K562 (cell line): ENCODE data around the gene RSF1. TPM values are rescaled to one million over a fixed set of nuclear protein-coding genes. Genes with fewer than 3 reads are reported as not detected.
A peak's percentile ranks its signal among the peaks of the same experiment; 100 is the strongest.

Source experiments
- CHCHD3 ChIP-seq: fragments of 250-450 bp; sonication (Bioruptor Pico); IDR thresholded peaks from 2 replicates; pipeline ENCODE4 v2.1.2; 2022; ENCODE audit warnings: mild to moderate bottlenecking
- FIP1L1 ChIP-seq: fragments of 200-400 bp; formaldehyde crosslinking; IDR thresholded peaks from 2 replicates; pipeline ENCODE4 v1.6.1; 2018; ENCODE audit warnings: mild to moderate bottlenecking, low read depth, low read length; ENCODE audit not compliant: poor library complexity, severe bottlenecking
- GTF2E2 ChIP-seq: fragments of 200-800 bp; sonication (Bioruptor generic); IDR thresholded peaks from 2 replicates; pipeline ENCODE4 v1.6.1; 2016; ENCODE audit warnings: missing genetic modification characterization, missing compliant biosample characterization
- HDAC8 ChIP-seq: fragments of 450-650 bp; IDR thresholded peaks from 2 replicates; pipeline ENCODE4 v1.6.1; 2016; ENCODE audit warnings: mild to moderate bottlenecking, missing genetic modification characterization, moderate library complexity, missing compliant biosample characterization
- MECOM ChIP-seq: fragments of 250-450 bp; sonication (Bioruptor Pico); IDR thresholded peaks from 2 replicates; pipeline ENCODE4 v1.8.0; 2022; ENCODE audit warnings: inconsistent platforms
- NR2C1 ChIP-seq, 2 experiments: fragments of 450-650 bp; IDR thresholded peaks; 2 replicates each; pipeline ENCODE4 v1.6.1; 2017; ENCODE audit warnings: mild to moderate bottlenecking in 2 of 2, antibody characterized with exemption in 1 of 2, inconsistent platforms in 1 of 2, missing compliant biosample characterization in 1 of 2, missing genetic modification characterization in 1 of 2
- PHTF2 ChIP-seq: fragments of 250-450 bp; sonication (Bioruptor Pico); IDR thresholded peaks from 2 replicates; pipeline ENCODE4 v1.5.0; 2021; ENCODE audit warnings: mild to moderate bottlenecking
- PTTG1 ChIP-seq: fragments of 450-650 bp; IDR thresholded peaks from 2 replicates; pipeline ENCODE4 v1.6.1; 2016; ENCODE audit warnings: low read depth, mild to moderate bottlenecking, missing genetic modification characterization, missing compliant biosample characterization
- SMAD3 ChIP-seq: fragments of 450-650 bp; formaldehyde crosslinking; conservative IDR thresholded peaks from 2 replicates; pipeline ENCODE4 v1.4.0; 2020; ENCODE audit warnings: mild to moderate bottlenecking
- TCFL5 ChIP-seq: fragments of 250-450 bp; sonication (Bioruptor Pico); conservative IDR thresholded peaks from 2 replicates; pipeline ENCODE4 v1.6.1; 2021; ENCODE audit warnings: mild to moderate bottlenecking, moderate library complexity, matching md5 sums
- TEAD2 ChIP-seq: fragments of 450-650 bp; IDR thresholded peaks from 2 replicates; pipeline ENCODE4 v1.6.1; 2016; ENCODE audit warnings: missing genetic modification characterization, control low read depth, missing compliant biosample characterization
- TGIF2 ChIP-seq: sonication (generic); formaldehyde crosslinking; IDR thresholded peaks from 2 replicates; pipeline ENCODE4 v1.8.1; 2022; ENCODE audit warnings: mild to moderate bottlenecking, missing genetic modification reagents, moderate library complexity
- ZFP1 ChIP-seq: fragments of 450-650 bp; formaldehyde crosslinking; IDR thresholded peaks from 2 replicates; pipeline ENCODE4 v1.4.0; 2020; ENCODE audit warnings: mild to moderate bottlenecking, mixed read lengths
- ZNF140 ChIP-seq: fragments of 250-450 bp; sonication (Bioruptor Pico); IDR thresholded peaks from 2 replicates; pipeline ENCODE4 v1.8.0; 2021; ENCODE audit warnings: moderate library complexity, mild to moderate bottlenecking, inconsistent platforms
- ZNF146 ChIP-seq: IDR thresholded peaks from one replicate; pipeline ENCODE4 v1.6.1; 2018; ENCODE audit warnings: missing compliant biosample characterization; ENCODE audit not compliant: unreplicated experiment
- ZNF212 ChIP-seq: fragments of 450-650 bp; formaldehyde crosslinking; IDR thresholded peaks from 2 replicates; pipeline ENCODE4 v1.4.0; 2020; ENCODE audit warnings: mild to moderate bottlenecking
- ZNF311 ChIP-seq: fragments of 250-450 bp; sonication (Bioruptor Pico); IDR thresholded peaks from 2 replicates; pipeline ENCODE4 v1.4.0; 2020; ENCODE audit warnings: mild to moderate bottlenecking, moderate library complexity
- ZNF644 ChIP-seq: fragments of 200-800 bp; sonication (Bioruptor generic); IDR thresholded peaks from 2 replicates; pipeline ENCODE4 v1.6.1; 2016; ENCODE audit warnings: low read depth, missing genetic modification characterization, missing compliant biosample characterization
- ZNF79 ChIP-seq: fragments of 250-450 bp; sonication (Bioruptor Pico); IDR thresholded peaks from 2 replicates; pipeline ENCODE4 v1.4.0; 2020; ENCODE audit warnings: low read depth, mild to moderate bottlenecking, moderate library complexity
- polyA plus RNA-seq, 8 experiments: library from polyadenylated mRNA; depleted of rRNA in 4 of 8; stranded (reverse) in 5 of 8; unstranded in 3 of 8; fragments of >200 nt; fragmentation: Nextera tagmentation in 2 of 8; fragmentation: Illumina TruSeq in 1 of 8; extraction: Ambion mirVana in 2 of 8; extraction: Trizol in 1 of 8; gene quantifications; 2 replicates each; pipeline versions ENCODE4 v1.2.1 to v1.2.3, GENCODE V29; 2011 to 2014; ENCODE audit warnings: inconsistent platforms in 1 of 8, missing spikeins in 1 of 8
- total RNA-seq, 7 experiments: library from RNA; depleted of rRNA in 6 of 7; stranded (reverse); fragments of >200 nt in 6 of 7; fragmentation: Illumina TruSeq in 2 of 7; extraction: Trizol in 2 of 7; gene quantifications; 2 replicates each; pipeline versions ENCODE4 v1.2.1 to v1.2.3, GENCODE V29; 2011 to 2021; ENCODE audit warnings: low replicate concordance in 1 of 7
- TF ChIP-seq, protein P1 (sequence below): fragments of 250-450 bp; sonication (Bioruptor Pico); IDR thresholded peaks from 2 replicates; pipeline ENCODE4 v1.5.0; 2020; ENCODE audit warnings: mild to moderate bottlenecking
- TF ChIP-seq, protein P2 (sequence below): fragments of 250-450 bp; sonication (Bioruptor Pico); IDR thresholded peaks from 2 replicates; pipeline ENCODE4 v1.4.0; 2020
- TF ChIP-seq, protein P3 (sequence below): sonication (generic); formaldehyde crosslinking; IDR thresholded peaks from 2 replicates; pipeline ENCODE4 v1.8.1; 2023; ENCODE audit warnings: mild to moderate bottlenecking, missing genetic modification reagents, moderate library complexity
- TF ChIP-seq, protein P4 (sequence below), 2 experiments: IDR thresholded peaks in 1 of 2; conservative IDR thresholded peaks in 1 of 2; 2 replicates each; pipeline ENCODE4 v1.6.1; 2016; ENCODE audit warnings: low read depth in 2 of 2, mild to moderate bottlenecking in 1 of 2, missing compliant biosample characterization in 1 of 2, missing genetic modification characterization in 1 of 2, moderate library complexity in 1 of 2

The RSF1 gene
- total and polyA plus RNA-seq, 9 of the 15 experiments (the other 6 are each of a cell fraction or from before 2014, with no cell fraction given) = 9.7 to 63.6 (median 42.8) TPM

DNA sequence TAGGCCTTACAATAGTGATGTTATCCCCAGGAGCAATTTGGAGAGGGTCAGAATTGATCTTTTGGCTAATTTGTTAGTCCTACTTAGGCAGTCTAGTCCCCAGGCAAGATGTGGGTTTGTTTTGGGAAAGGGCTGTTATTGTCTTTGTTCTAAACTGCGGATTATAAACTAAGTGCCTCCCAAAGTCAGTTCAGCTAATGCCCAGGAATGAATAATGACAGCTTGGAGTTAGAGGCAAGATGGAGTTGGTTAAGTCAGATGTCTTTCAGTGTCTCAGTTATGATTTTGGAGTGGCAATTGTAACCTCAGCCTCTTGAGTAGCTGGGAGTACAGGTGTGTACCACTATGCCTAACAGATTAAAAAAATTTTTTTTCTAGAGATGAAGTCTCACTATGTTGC is 175.6 kb downstream of the RSF1 start (continued):
- TF ChIP-seq ZFP1 (CRISPR knock-in tag) (peak; percentile 73), TGIF2 (CRISPR knock-in tag) (no peak), PHTF2 (CRISPR knock-in tag) (no peak), ZNF212 (CRISPR knock-in tag) (0 out of 2 replicates have a peak, but pooled peaks have one; percentile 46), SMAD3 (CRISPR knock-in tag) (peak; percentile 83; the same call in 1 of the 2 replicates), TCFL5 (CRISPR knock-in tag) (peak; percentile 67; the same call in 1 of the 2 replicates), FIP1L1 (no peak), ZNF79 (CRISPR knock-in tag) (peak; percentile 82), PTTG1 (tag) (peak; percentile 88), GTF2E2 (no peak), MECOM (CRISPR knock-in tag) (peak; percentile 61; the same call in 1 of the 2 replicates), ZNF146 (CRISPR knock-in tag) (no peak), TEAD2 (tag) (peak; percentile 86), CHCHD3 (CRISPR knock-in tag) (no peak), ZNF311 (CRISPR knock-in tag) (peak; percentile 96), ZNF140 (no peak), NR2C1 (IDR thresholded peaks at IDR 0.05) (no peak), NR2C1 (tag; IDR thresholded peaks at IDR 0.05) (peak; percentile 84), ZNF644 (tag) (peak; percentile 89; the same call in 1 of the 2 replicates), HDAC8 (peak; percentile 61; the same call in 1 of the 2 replicates)
- TF ChIP-seq, protein P1, sequence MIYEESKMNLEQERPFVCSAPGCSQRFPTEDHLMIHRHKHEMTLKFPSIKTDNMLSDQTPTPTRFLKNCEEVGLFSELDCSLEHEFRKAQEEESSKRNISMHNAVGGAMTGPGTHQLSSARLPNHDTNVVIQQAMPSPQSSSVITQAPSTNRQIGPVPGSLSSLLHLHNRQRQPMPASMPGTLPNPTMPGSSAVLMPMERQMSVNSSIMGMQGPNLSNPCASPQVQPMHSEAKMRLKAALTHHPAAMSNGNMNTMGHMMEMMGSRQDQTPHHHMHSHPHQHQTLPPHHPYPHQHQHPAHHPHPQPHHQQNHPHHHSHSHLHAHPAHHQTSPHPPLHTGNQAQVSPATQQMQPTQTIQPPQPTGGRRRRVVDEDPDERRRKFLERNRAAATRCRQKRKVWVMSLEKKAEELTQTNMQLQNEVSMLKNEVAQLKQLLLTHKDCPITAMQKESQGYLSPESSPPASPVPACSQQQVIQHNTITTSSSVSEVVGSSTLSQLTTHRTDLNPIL (CRISPR knock-in tag) = peak; percentile 81
- TF ChIP-seq, protein P2, sequence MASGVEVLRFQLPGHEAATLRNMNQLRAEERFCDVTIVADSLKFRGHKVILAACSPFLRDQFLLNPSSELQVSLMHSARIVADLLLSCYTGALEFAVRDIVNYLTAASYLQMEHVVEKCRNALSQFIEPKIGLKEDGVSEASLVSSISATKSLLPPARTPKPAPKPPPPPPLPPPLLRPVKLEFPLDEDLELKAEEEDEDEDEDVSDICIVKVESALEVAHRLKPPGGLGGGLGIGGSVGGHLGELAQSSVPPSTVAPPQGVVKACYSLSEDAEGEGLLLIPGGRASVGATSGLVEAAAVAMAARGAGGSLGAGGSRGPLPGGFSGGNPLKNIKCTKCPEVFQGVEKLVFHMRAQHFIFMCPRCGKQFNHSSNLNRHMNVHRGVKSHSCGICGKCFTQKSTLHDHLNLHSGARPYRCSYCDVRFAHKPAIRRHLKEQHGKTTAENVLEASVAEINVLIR (CRISPR knock-in tag) = peak; percentile 60
- TF ChIP-seq, protein P3, sequence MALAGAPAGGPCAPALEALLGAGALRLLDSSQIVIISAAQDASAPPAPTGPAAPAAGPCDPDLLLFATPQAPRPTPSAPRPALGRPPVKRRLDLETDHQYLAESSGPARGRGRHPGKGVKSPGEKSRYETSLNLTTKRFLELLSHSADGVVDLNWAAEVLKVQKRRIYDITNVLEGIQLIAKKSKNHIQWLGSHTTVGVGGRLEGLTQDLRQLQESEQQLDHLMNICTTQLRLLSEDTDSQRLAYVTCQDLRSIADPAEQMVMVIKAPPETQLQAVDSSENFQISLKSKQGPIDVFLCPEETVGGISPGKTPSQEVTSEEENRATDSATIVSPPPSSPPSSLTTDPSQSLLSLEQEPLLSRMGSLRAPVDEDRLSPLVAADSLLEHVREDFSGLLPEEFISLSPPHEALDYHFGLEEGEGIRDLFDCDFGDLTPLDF (CRISPR knock-in tag) = no peak
- TF ChIP-seq, protein P4, sequence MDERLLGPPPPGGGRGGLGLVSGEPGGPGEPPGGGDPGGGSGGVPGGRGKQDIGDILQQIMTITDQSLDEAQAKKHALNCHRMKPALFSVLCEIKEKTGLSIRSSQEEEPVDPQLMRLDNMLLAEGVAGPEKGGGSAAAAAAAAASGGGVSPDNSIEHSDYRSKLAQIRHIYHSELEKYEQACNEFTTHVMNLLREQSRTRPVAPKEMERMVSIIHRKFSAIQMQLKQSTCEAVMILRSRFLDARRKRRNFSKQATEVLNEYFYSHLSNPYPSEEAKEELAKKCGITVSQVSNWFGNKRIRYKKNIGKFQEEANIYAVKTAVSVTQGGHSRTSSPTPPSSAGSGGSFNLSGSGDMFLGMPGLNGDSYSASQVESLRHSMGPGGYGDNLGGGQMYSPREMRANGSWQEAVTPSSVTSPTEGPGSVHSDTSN (CRISPR knock-in tag; IDR thresholded peaks at IDR 0.05; ENCODE audit: low read depth) = no peak
- TF ChIP-seq, protein P4 (tag; conservative IDR thresholded peaks at IDR 0.05; ENCODE audit: low read depth) = 0 out of 2 replicates have a peak, but pooled peaks have one; percentile 27
